Psoas muscle (tissue), 8 donors: ENCODE measurements around the gene KIF6. TPM values are rescaled to one million over a fixed set of nuclear protein-coding genes. Genes with fewer than 3 reads are reported as not detected.

Experiments used
- ATAC-seq, 4 donors: fragments of 200-7000 bp; cut with Tn5 transposase; one replicate each; pipeline ENCODE4 v1.9.1; 2020; ENCODE audit warnings: moderate library complexity in 3 of 4, mild to moderate bottlenecking in 2 of 4
- DNase-seq, 2 donors: peaks; one replicate each; pipeline ENCODE4 v3.0.0-alpha.2; 2020
- H3K27ac ChIP-seq: fragments of 200-600 bp; one replicate; pipeline ENCODE4 v1.8.0; 2022
- H3K27me3 ChIP-seq, 3 donors: fragments of 200-600 bp in 1 of 3; one replicate each; pipeline versions ENCODE4 v1.6.1 to v1.8.0; 2013 to 2022; ENCODE audit warnings: low read length in 2 of 3, mild to moderate bottlenecking in 2 of 3, moderate library complexity in 1 of 3; ENCODE audit not compliant: insufficient read depth in 3 of 3
- H3K36me3 ChIP-seq, 2 donors: fragments of 200-600 bp in 1 of 2; one replicate each; pipeline versions ENCODE4 v1.6.1 to v1.8.0; 2013 to 2022; ENCODE audit warnings: low read depth in 1 of 2, mild to moderate bottlenecking in 1 of 2, moderate library complexity in 1 of 2; ENCODE audit not compliant: insufficient read depth in 1 of 2
- H3K4me1 ChIP-seq: fragments of 200-600 bp; one replicate; pipeline ENCODE4 v1.8.0; 2022
- H3K4me3 ChIP-seq: fragments of 200-600 bp; one replicate; pipeline ENCODE4 v1.8.0; 2022; ENCODE audit warnings: mild to moderate bottlenecking
- H3K9me3 ChIP-seq: fragments of 200-600 bp; one replicate; pipeline ENCODE4 v1.8.0; 2022
- CTCF ChIP-seq: fragments of 200-600 bp; IDR thresholded peaks from one replicate; pipeline ENCODE4 v1.8.0; 2022; ENCODE audit warnings: antibody characterized with exemption
- WGBS, 3 donors: extraction: QIAGEN DNeasy Blood & Tissue Kit; methylation state at CpG; one replicate each; pipeline versions ENCODE4 v1.1.6 to v1.1.7; 2013; 5-methylcytosine and 5-hydroxymethylcytosine counted together
- intact Hi-C, 2 donors: fragments of 100-400 bp; cut with DNase I; formaldehyde crosslinking; loops; one replicate each; pipeline versions ENCODE4 v1.11.0 to v1.14.2; 2022
- polyA plus RNA-seq, 3 donors: library from polyadenylated mRNA; stranded (reverse); fragments of 200-250 nt; gene quantifications; one replicate each; pipeline ENCODE4 v1.2.3, GENCODE V29; 2013
- total RNA-seq, 4 donors: library from RNA; stranded (reverse); fragmentation: NEBNext Ultra II Directional in 2 of 4; extraction: Animal tissue kit (Norgen Biotek cat#: 25700) in 2 of 4; gene quantifications; one replicate each; pipeline versions ENCODE4 v1.2.1 to v1.2.4, GENCODE V29; 2021 to 2023
- donor health status: healthy with polysubstance abuse.
- donor health status: DM: no; HTN: no; CAD: no; lungs with moderate emphysema.
- donor health status: Bipolar disorder and iron deficiency.
- donor health status: healthy.
- donor health status: DM: yes; HTN: yes; CAD: no.
- donor health status: DM: no; HTN: no; CAD: no.
- donor health status: DM: no; HTN: no; CAD: no.
- donor health status: DM: yes; HTN: yes; CAD: no.

The KIF6 gene
- total and polyA plus RNA-seq, 7 donors = 0.03 to 0.17 (median 0.09) TPM; not detected in 2

GRCh38 chr6:39608652-39609345 is 116.4 kb downstream of the KIF6 start:
- 83 to 85% (median 85%) methylated on average over 7 of the region's 7 CpGs for WGBS, 3 donors
- Histone ChIP-seq H3K4me3 (no peak overlapping the region), H3K4me1 (no peaks in the 10 kb centered on the region), H3K36me3 (no peaks in the 10 kb centered on the region), H3K9me3 (no peaks in the 10 kb centered on the region), H3K27ac (no peak overlapping the region), H3K27me3 (peaks cover 0 to 2% (median 0%) of the 10 kb centered on the region in 3 donors)
- DNase-seq (no peak), ATAC-seq (no peak)
- no peak for TF ChIP-seq CTCF
- intact Hi-C loops = no loop called here

- H3K27me3 ChIP-seq = peaks cover 0 to 2% (median 0%) of the 10 kb centered on the region in 3 donors
- H3K36me3 ChIP-seq = no peaks in the 10 kb centered on the region
- 88 to 90% (median 90%) methylated on average over 4 of the region's 4 CpGs for WGBS, 3 donors
- no peaks in the 10 kb centered on the region for H3K9me3 ChIP-seq
- no peak for ATAC-seq
- H3K4me1 ChIP-seq = no peaks in the 10 kb centered on the region
- no peak for DNase-seq
- intact Hi-C loops = no loop called here
- H3K27ac ChIP-seq = no peak overlapping the region
- no peak overlapping the region for H3K4me3 ChIP-seq
- TF ChIP-seq CTCF = no peak
These were observed 122.3 kb downstream of the KIF6 start for GRCh38 chr6:39602601-39603519.

- DNase-seq (no peak), ATAC-seq (no peak)
- H3K4me3 ChIP-seq = no peak overlapping the region
- H3K27me3 ChIP-seq = peaks cover 0 to 2% (median 0%) of the 10 kb centered on the region in 3 donors
- intact Hi-C loops = no loop called here
- no peak overlapping the region for H3K27ac ChIP-seq
- H3K9me3 ChIP-seq = no peaks in the 10 kb centered on the region
- no peaks in the 10 kb centered on the region for H3K36me3 ChIP-seq
- 54 to 59% (median 56%) methylated on average over 2 of the region's 2 CpGs for WGBS, 3 donors
- no peak for TF ChIP-seq CTCF
- H3K4me1 ChIP-seq = no peaks in the 10 kb centered on the region
These were observed 125.2 kb downstream of the KIF6 start for GRCh38 chr6:39599973-39600372.

GRCh38 chr6:39599341-39599740 is 125.9 kb downstream of the KIF6 start:
- WGBS, 3 donors = 83 to 93% (median 86%) methylated on average over 2 of the region's 2 CpGs
- H3K27ac ChIP-seq = no peak overlapping the region
- ATAC-seq = no peak

More at GRCh38 chr6:39599341-39599740, 125.9 kb downstream of the KIF6 start:
- no peaks in the 10 kb centered on the region for H3K36me3 ChIP-seq
- peaks cover 0 to 2% (median 0%) of the 10 kb centered on the region in 3 donors for H3K27me3 ChIP-seq
- DNase-seq = no peak
- H3K4me1 ChIP-seq = no peaks in the 10 kb centered on the region
- H3K9me3 ChIP-seq = no peaks in the 10 kb centered on the region
- intact Hi-C loops = no loop called here
- H3K4me3 ChIP-seq = no peak overlapping the region
- TF ChIP-seq CTCF = no peak
